Activated CD4-positive, alpha-beta T cell treated with anti-CD3 and anti-CD28 coated beads for 48 hours (primary cell): ENCODE results near the gene SIAH3.

Source experiments
- DNase-seq: peaks from one replicate; pipeline ENCODE4 v3.0.0-alpha.2; 2020

Gene SIAH3

DNA sequence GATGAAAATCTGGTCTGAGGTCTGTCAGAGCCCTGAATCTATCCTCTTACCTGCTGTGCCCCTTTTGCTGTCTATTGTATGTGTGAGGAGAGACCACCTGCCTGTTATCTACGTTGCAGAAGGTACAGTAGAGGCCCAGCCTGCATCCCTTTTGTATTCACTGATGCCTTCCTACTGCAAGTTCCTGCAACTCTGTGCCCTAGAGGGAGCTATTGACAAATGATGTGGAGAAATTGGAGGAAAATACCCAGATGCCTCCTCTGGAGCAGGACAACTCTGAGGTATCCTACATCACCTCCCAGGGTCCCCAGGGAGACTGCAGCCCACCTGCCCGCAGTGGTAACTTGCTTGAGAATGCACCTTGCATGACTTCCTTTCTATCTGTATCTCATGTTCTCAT is 33.7 kb downstream of the SIAH3 start:
- no peak for DNase-seq

DNA sequence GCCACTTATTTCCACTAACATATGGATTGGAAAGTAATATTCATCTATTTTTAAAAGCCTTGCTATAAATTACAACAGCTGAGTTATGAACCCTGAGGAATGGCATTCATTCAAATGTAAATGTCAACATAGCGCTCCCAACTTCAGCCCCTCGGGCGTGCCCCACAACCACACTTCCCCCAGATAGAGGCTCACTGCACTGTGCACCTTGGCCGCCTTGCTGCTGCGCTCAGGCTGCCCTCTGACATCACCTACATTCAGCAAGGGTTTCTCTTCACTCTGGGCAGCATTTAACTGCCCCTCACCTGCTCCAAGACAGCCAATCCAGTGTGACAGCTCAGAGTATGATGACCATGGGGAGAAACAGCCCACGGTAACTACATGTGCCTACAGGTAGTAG is 35.1 kb downstream of the SIAH3 start:
- no peak for DNase-seq

GRCh38 chr13:45812695-45813372 is 38.7 kb downstream of the SIAH3 start:
- no peak for DNase-seq

GRCh38 chr13:45811891-45812694 is 39.5 kb downstream of the SIAH3 start:
- no peak for DNase-seq

GRCh38 chr13:45809801-45810394 is 41.7 kb downstream of the SIAH3 start:
- DNase-seq, result no peak

DNA sequence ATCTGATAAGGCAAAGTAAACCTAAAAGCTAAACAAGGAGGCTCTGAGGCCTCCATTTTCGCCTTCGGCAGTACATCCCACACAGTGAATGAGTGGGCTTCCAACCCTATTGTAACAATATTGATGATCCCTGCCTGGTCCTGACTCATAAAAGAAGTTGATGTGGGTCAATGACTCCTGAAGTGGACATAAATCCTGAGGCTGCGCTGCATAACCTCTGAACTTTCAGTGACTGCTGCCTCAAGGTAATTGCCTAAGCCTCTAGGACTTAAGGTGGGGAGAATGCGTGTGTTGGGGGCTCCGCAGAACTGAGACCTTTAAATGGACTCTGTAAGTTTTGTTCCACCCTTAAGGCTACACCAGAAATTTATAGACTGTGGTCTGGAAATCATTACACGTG is 42.6 kb downstream of the SIAH3 start:
- no peak for DNase-seq

DNA sequence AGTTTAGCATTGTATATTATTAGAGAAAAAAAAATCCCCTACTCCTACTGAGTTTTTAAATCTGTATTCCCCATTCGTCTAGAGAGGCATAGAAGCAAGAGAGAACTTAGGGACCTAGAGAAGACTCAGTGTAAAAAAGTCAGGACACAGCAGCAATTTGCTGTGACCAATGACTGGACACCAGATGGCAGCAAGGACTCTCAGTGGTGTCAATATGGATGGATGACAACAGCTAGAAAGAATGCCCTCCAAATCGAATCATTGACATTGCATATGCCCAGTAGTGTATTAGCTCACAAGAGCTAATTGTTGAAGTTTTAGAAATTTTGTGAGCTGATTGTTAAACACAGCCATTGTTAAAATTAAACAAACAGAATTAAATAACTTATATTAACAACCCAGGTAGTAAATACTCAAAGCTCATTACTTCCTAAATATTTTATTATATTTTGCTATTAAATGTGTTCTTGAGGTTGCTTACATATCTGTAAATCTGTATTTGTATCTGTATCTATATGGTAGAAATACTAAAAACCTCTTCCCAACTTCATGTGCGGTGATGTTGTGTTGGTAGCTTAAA is 43.9 kb downstream of the SIAH3 start:
- DNase-seq, result no peak

GRCh38 chr13:45800485-45800884 is 51.1 kb downstream of the SIAH3 start:
- no peak for DNase-seq

DNA sequence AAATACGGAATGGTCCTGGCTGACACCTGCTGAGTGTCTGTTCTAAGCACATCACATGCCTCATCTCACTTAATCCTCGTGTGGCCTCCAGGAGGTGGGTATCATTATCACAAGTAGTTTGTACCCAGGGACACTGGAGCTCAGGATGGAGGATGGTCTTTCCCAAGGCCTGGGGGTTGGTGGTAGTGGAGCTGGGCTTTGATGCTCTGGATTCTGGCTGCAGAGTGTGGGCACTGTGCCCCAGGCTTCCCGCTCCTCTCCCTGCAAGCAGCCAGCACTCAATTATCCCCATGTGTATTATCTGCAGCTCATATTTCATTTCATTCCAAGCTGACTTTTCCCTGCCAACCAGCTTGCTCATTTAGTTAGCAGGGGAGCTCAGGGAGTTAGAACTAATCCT is 52.1 kb downstream of the SIAH3 start:
- DNase-seq, result no peak

DNA sequence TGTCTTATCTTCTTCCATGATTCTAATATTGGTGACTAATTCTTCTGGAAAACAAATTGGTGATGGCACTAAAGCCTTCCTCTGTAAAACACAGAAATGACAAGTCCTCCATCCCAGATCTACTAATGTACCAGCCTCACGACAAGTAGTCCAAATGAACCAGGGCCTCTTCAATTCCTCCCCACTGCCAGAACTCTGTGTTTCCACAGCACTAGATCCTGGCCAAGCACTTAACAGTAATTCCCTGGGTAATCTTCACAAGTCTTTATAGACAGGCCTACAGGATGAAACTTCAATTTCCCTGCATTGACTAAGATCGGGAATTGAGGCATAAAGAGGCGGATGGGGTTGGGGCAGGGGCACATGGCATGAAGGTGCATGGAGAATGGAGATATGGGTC is 52.7 kb downstream of the SIAH3 start:
- no peak for DNase-seq

- DNase-seq, result no peak
These were observed 54.9 kb downstream of the SIAH3 start for GRCh38 chr13:45796426-45797235.

DNA sequence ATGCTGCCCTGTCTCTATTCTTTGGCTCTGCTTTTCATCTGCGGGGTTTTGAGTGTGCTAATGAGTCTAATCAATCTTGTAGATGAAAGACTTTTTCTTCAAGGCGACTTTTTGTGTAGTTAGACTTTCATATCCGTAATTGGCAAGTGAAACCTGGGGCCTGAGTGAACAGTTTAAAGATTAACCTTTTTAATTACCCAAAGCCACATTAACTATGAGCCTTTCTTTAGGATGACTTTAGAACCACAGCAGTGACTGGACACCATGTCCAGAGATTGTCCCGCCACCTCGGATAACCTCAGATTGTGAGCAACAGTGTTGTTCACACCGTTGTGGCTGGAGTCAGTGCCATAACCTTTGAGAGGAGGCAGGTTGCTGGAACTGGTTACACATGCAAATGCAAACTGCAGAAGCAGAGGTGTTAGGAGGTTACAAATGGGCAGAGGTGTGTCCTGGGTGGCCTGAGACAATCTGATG is 58.7 kb downstream of the SIAH3 start:
- no peak for DNase-seq

GRCh38 chr13:45788011-45788410 is 63.5 kb downstream of the SIAH3 start:
- no peak for DNase-seq

DNA sequence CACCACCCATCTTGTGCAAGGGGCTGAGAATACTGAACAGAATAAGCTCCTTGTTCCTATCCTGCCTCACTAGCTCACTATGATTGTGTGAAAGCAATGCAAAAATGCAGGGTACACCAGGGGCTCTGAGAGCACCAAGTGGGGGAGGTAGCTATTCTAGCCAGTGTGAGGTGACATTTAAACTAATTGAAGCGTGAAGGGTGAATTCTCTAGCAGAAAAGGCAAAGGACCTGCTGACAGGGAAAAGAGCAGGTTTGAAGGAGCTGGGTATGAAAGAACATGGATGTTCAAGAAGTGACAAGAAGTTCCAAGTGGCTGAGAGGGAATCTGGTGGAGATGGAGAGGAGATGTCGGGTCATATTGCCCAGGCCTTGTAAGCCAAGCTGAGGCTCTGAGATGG is 64.2 kb downstream of the SIAH3 start:
- DNase-seq, result no peak

GRCh38 chr13:45786293-45786920 is 65.1 kb downstream of the SIAH3 start:
- no peak for DNase-seq

DNA sequence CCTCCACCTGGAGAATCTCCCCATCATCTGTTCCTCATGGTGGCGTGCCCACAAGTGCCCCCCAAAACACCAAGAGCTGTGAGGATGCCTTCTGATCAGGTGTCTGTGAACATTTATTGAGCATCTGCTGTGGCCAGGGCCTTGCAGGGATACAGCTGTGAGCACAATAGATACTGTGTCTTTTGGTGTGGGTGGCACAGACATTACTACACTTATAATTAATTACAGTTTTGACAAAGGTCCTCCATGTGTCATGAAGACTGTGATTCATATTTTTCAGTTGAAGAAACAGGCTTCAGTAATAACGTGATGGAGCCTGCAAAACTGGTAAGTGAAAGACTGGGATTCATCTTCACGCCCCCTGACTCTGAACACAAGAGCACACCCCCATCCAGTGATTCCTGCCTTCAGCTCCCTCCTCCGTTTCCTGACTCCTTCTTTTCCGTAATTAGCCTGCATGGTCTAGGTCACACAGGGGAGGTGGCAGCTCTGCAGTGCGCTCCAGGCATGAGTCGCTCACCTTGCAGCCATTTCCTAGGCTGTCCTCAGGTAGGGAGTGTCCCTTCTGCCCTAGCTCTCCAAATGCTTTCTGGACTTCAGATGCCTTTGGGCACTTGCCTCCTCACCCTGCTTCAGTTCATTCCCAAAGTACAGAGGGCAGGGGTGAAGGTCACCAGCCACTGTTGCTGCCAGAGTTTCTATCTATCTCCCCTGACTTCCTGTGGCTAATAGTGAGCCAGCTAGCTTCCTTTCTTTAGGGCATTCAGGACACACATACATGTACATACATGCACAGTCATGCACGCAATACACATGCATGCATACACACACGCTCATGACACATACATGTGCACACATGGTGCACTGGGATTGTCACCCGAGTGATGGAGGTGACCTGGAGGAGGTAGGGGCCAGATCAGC is 66.5 kb downstream of the SIAH3 start:
- no peak for DNase-seq

- no peak for DNase-seq
These were observed 68.1 kb downstream of the SIAH3 start for GRCh38 chr13:45783346-45784043.

GRCh38 chr13:45782327-45783045 is 69.1 kb downstream of the SIAH3 start:
- DNase-seq, result no peak

- no peak for DNase-seq
These were observed 69.8 kb downstream of the SIAH3 start for GRCh38 chr13:45781553-45782326.
